GM19043 (cell line): ENCODE measurements around the gene NME3.
"Not testable (repeated sequence)": the region's sequence is repeated elsewhere in the genome, so short reads cannot be mapped to it uniquely, and the experiment has no call there.

Experiments used
- ATAC-seq: cut with Tn5 transposase; IDR thresholded peaks from one replicate; pipeline ENCODE4 v1.9.1; 2021; ENCODE audit warnings: low read depth; ENCODE audit not compliant: unreplicated experiment

NME3 gene

GRCh38 chr16:1754204-1754603 lies 17.1 kb downstream of the NME3 start:
- no peak for ATAC-seq

GRCh38 chr16:1752853-1753252 lies 18.5 kb downstream of the NME3 start:
- no peak for ATAC-seq

GRCh38 chr16:1751946-1752345 lies 19.4 kb downstream of the NME3 start:
- ATAC-seq = no peak

GRCh38 chr16:1749152-1750117 lies 21.9 kb downstream of the NME3 start:
- no peak for ATAC-seq

- no peak for ATAC-seq
These were observed 23.4 kb downstream of the NME3 start for GRCh38 chr16:1747934-1748333.

- ATAC-seq = no peak
These were observed 24.6 kb downstream of the NME3 start for GRCh38 chr16:1746693-1747195.

GRCh38 chr16:1745900-1746692 lies 25.2 kb downstream of the NME3 start:
- no peak for ATAC-seq

GRCh38 chr16:1745181-1745899 lies 26.0 kb downstream of the NME3 start:
- ATAC-seq = no peak

- ATAC-seq = no peak
These were observed 27.0 kb downstream of the NME3 start for GRCh38 chr16:1744338-1744840.

- ATAC-seq = no peak
These were observed 27.7 kb downstream of the NME3 start for GRCh38 chr16:1743376-1744337.

- ATAC-seq = no peak
These were observed 29.7 kb downstream of the NME3 start for GRCh38 chr16:1741553-1742165.

GRCh38 chr16:1740781-1741490 lies 30.4 kb downstream of the NME3 start:
- ATAC-seq = no peak

- no peak for ATAC-seq
These were observed 31.1 kb downstream of the NME3 start for GRCh38 chr16:1740234-1740633.

GRCh38 chr16:1734816-1735215 lies 36.5 kb downstream of the NME3 start:
- ATAC-seq = no peak

GRCh38 chr16:1734123-1734522 lies 37.2 kb downstream of the NME3 start:
- ATAC-seq = no peak

GRCh38 chr16:1732551-1732987 lies 38.8 kb downstream of the NME3 start:
- not testable (repeated sequence) for ATAC-seq

- no peak for ATAC-seq
These were observed 39.3 kb downstream of the NME3 start for GRCh38 chr16:1732071-1732470.

- ATAC-seq = no peak
These were observed 39.7 kb downstream of the NME3 start for GRCh38 chr16:1731603-1732002.
